ENCODE measurements around the gene C10orf90.
"Not testable (repeated sequence)": the region's sequence is repeated elsewhere in the genome, so short reads cannot be mapped to it uniquely, and the experiment has no call there.

GRCh38 chr10:126379166-126379565, 291.3 kb downstream of the C10orf90 start:
- not testable (repeated sequence) for TF ChIP-seq CTCF (IDR thresholded peaks at IDR 0.05; ENCODE audit: insufficient read depth, low read length); REST (IDR thresholded peaks at IDR 0.05; ENCODE audit: insufficient replicate concordance, low read depth); POLR2AphosphoS5 (IDR thresholded peaks at IDR 0.05; ENCODE audit: low read depth); GABPA (IDR thresholded peaks at IDR 0.05; ENCODE audit: low read depth)

Measured in HL-60 (cell line).